AG04449 (cell line): ENCODE measurements around the gene PTTG1IP.

ENCODE experiments used
- CTCF ChIA-PET: fragments of 350-600 bp; formaldehyde crosslinking; extraction: SDS; loops from one replicate; lab custom pipeline; 2021; ENCODE audit warnings: antibody characterized with exemption; lab: Yijun Ruan, JAX
- POLR2A ChIA-PET: fragments of 400-600, 350-600 bp; formaldehyde crosslinking; extraction: SDS; loops from one replicate; lab custom pipeline; 2020; ENCODE audit warnings: antibody characterized with exemption, inconsistent platforms; lab: Yijun Ruan, JAX
- DNase-seq: peaks from one replicate; pipeline ENCODE4 v3.0.0-alpha.2; 2010; ENCODE audit warnings: low read depth, low spot score
- H3K4me3 ChIP-seq: 2 replicates; pipeline ENCODE4 v1.5.1; 2011; ENCODE audit warnings: low read depth, mild to moderate bottlenecking, control low read depth, low read length
- TF ChIP-seq, protein P1 (sequence below): IDR thresholded peaks from one replicate; pipeline ENCODE4 v1.5.1; 2011; ENCODE audit warnings: mild to moderate bottlenecking, moderate library complexity, low read length, control low read depth, inconsistent platforms; ENCODE audit not compliant: insufficient read depth; ENCODE audit errors: missing control alignments

PTTG1IP gene

DNA sequence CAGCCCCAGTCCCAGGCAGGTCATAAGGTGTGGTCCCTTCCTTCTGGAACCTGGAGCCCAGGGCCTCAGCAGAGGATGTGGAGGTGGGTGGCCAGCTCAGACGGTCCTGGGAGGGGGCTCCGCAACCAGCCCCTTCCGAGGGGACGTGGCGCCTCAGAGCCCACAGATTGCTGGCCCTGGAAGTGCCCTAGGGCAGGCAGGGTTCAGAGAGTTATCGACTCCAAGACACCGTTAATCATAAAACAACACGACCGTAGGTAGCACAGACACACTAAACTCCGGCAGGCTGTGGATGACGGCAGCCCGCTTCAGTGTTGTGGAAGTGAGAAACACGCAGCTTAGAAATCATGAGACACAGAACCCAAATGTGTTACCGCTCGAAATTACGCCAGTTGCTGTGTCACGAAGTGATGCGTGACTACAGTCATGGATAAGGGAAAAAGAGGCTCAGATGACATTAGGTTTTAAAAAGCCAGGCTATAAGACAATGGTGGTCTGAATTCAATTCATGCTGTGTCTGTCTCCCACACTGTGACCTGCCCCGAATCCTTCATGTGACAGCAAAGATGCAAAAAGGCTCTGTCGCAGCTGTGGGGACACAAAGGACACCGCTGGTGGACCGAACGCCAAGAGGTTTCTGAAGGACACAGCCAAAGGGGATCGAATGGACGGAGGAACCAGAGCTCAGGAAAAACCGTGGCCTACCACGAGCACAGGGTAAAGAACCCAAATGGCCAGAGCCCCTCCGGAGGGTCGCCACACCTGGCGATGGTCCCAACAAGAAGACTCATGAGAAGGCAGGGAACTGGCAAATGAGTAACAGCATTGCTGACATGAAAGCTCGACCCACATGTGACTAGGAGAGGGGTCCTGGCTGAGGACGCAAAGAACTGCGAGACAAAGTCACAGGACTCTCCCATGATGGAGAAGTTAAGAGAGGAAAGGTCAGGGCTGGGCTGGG, 53.9 kb downstream of the PTTG1IP start:
- TF ChIP-seq, protein P1, sequence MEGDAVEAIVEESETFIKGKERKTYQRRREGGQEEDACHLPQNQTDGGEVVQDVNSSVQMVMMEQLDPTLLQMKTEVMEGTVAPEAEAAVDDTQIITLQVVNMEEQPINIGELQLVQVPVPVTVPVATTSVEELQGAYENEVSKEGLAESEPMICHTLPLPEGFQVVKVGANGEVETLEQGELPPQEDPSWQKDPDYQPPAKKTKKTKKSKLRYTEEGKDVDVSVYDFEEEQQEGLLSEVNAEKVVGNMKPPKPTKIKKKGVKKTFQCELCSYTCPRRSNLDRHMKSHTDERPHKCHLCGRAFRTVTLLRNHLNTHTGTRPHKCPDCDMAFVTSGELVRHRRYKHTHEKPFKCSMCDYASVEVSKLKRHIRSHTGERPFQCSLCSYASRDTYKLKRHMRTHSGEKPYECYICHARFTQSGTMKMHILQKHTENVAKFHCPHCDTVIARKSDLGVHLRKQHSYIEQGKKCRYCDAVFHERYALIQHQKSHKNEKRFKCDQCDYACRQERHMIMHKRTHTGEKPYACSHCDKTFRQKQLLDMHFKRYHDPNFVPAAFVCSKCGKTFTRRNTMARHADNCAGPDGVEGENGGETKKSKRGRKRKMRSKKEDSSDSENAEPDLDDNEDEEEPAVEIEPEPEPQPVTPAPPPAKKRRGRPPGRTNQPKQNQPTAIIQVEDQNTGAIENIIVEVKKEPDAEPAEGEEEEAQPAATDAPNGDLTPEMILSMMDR, result no peak
- no peak overlapping the region for H3K4me3 ChIP-seq
- DNase-seq, result no peak
- ChIA-PET POLR2A (no interaction called here), CTCF (no interaction called here)

DNA sequence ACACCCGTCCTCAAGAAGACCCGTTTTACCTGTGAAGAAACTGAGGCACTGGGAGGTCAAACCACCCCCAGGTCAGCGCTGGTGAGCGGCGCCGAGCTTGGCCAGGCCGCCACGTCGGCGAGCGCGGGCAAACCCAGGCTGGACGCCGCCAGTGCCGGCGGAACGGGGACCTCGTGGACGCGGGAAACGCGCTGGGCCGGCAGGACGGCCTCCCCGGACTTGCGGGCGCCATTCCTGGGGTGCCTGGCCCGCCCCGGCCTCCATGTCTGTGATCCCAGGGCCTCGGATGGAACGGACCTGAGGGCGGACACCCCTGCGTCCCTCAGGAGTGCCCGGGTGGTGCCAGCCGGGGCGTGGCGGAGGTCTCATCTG, 54.9 kb downstream of the PTTG1IP start:
- no peak for DNase-seq
- ChIA-PET POLR2A (no interaction called here), CTCF (no interaction called here)
- TF ChIP-seq, protein P1, result no peak
- peak overlapping the region; percentile 71 for H3K4me3 ChIP-seq

DNA sequence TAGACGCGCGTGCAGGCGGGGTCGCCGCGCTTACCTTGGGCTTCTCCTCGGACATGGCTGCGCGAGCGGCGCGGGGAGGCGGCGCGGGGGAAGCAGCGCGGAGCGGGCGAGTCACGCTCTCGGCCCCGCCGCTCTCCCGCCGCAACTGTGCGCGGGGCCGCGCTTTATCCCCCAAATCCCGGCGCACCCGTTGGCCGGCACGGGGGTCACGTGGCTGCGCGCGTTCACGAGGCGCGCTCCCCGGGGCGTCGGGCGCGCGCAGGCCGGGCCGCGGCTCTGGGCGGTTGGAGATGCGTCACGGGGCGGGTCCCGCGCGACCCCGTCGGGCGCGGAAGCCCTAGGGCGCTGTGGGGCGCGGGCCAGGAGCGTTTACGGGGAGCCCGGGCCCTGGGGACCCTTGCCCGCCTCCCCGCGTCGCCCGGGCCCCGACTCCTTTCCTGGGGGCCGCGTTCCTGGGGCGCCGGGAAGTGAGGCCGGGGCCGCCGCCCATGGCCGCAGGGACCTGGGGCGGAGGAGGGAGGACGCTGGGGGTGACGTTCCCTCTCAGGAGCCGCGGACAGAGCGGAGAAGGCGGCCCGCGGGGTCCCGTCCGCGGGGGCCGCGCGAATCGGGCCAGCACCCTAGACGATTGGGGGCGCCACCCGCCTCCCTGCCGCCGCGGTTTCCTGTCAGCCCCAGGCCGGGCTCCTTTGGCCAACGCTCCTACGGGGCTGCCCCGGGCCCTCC, 55.4 kb downstream of the PTTG1IP start, which contains the start of gene SUMO3:
TSS of gene SUMO3 (minus strand) at position 149 of the 726 bp plus-strand sequence. CDS start at position 55, 94 bp downstream.
- DNase-seq, result no peak
- CTCF ChIA-PET, result interaction anchor here (0.6 to 0.9 kb wide), 2 partner anchors 10 to 25 kb away, joined by 3 to 4 read pairs; no protein-coding TSS in a partner anchor
- TF ChIP-seq, protein P1, result no peak
- POLR2A ChIA-PET, result interaction anchor here (0.9 to 1.0 kb wide), 3 partner anchors 12 to 122 kb away, joined by 3 to 4 read pairs (median 3); partner anchors contain the start of gene PTTG1IP
- peak within 1 kb of the TSS; percentile 71 for H3K4me3 ChIP-seq

DNA sequence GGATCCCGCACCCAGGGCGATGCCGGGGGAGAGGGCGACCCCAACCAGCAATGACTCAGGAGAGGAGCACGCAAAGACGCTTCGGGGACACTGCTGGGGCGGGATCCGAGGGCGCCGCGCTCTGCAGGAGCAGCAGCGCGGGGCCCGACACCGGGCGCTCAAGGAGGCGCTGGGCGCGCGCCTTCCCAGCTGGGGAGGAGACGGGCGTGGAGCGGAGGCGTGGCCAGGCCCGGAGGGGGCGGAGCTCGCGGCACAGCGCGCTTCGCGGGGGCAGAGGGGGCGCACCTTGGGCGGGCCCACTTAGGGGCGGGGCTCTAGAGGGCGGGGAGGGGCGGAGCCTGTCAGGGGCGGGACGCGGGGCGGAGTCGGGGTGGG, 56.0 kb downstream of the PTTG1IP start:
- ChIA-PET CTCF (interaction anchor here (0.6 to 0.9 kb wide), 2 partner anchors 10 to 24 kb away, joined by 3 to 4 read pairs; no protein-coding TSS in a partner anchor), POLR2A (interaction anchor here (0.9 to 1.0 kb wide), 3 partner anchors 12 to 123 kb away, joined by 3 to 4 read pairs (median 3); partner anchors contain the start of gene PTTG1IP)
- peak overlapping the region; percentile 71 for H3K4me3 ChIP-seq
- DNase-seq, result peak; percentile 23
- TF ChIP-seq, protein P1, result no peak

DNA sequence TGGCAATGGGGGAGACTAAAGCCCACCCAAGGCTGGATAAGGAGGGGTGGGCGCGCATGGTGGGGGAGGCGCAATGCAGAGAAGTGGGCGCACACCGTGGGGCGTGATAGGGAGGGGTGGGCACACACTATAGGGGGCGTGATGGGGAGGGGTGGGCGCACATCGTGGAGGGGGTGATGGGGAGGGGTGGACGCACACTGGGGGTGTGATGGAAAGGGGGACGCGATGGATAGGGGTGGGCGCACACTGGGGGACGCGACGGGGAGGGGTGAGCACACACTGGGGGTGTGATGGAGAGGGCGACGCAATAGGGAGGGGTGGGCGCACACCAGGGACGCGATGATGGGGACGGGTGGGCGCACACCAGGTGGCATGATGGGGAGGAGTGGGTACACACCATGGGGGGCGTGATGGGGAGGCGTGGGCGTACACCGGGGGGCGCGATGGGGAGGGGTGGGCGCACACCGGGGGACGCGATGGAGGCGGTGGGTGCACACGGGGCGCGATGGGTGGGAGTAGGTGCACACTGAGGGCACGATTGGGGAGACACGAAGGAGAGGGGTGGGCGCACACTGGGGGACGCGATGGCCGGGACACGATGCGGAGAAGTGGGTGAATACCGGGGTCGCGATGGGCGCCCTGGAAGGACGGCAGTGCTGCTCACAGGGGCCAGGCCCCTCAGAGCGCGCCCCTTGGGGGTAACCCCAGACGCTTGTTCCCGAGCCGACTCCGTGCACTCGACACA, 56.6 kb downstream of the PTTG1IP start:
- H3K4me3 ChIP-seq, result peak overlapping the region; percentile 71
- no peak for DNase-seq
- CTCF ChIA-PET, result interaction anchor here (0.9 to 2.7 kb wide), 2 partner anchors 9 to 17 kb away, joined by 4 to 13 read pairs; no protein-coding TSS in a partner anchor
- TF ChIP-seq, protein P1, result no peak
- POLR2A ChIA-PET, result interaction anchor here (0.9 to 1.0 kb wide), 3 partner anchors 11 to 123 kb away, joined by 3 to 4 read pairs (median 3); partner anchors contain the start of gene PTTG1IP
